ENCODE measurements around the gene THOC6.
"Not testable (repeated sequence)": the region's sequence is repeated elsewhere in the genome, so short reads cannot be mapped to it uniquely, and the experiment has no call there.

The THOC6 gene

DNA sequence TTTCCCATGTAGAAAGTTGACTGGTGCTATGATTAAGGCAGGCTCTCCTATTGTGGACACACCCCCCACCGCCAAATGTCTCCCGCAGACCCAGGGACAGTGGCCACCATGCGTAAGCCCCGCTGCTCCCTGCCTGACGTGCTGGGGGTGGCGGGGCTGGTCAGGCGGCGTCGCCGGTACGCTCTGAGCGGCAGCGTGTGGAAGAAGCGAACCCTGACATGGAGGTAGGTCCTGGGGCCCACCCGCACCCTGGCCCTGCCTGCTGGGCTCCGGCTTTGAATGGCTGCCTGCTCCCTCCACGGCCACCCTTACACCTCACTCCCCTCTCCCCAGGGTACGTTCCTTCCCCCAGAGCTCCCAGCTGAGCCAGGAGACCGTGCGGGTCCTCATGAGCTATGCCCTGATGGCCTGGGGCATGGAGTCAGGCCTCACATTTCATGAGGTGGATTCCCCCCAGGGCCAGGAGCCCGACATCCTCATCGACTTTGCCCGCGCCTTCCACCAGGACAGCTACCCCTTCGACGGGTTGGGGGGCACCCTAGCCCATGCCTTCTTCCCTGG lies 26.2 kb downstream of the THOC6 start:
- TF ChIP-seq, protein P1, sequence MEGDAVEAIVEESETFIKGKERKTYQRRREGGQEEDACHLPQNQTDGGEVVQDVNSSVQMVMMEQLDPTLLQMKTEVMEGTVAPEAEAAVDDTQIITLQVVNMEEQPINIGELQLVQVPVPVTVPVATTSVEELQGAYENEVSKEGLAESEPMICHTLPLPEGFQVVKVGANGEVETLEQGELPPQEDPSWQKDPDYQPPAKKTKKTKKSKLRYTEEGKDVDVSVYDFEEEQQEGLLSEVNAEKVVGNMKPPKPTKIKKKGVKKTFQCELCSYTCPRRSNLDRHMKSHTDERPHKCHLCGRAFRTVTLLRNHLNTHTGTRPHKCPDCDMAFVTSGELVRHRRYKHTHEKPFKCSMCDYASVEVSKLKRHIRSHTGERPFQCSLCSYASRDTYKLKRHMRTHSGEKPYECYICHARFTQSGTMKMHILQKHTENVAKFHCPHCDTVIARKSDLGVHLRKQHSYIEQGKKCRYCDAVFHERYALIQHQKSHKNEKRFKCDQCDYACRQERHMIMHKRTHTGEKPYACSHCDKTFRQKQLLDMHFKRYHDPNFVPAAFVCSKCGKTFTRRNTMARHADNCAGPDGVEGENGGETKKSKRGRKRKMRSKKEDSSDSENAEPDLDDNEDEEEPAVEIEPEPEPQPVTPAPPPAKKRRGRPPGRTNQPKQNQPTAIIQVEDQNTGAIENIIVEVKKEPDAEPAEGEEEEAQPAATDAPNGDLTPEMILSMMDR (IDR thresholded peaks at IDR 0.05; ENCODE audit: borderline replicate concordance, insufficient read depth, low read depth, low read length), result no peak
- H3K4me3 ChIP-seq (ENCODE audit: low read depth, low read length), result no peak overlapping the region

GRCh38 chr16:3050487-3050886 lies 26.7 kb downstream of the THOC6 start:
- H3K4me3 ChIP-seq (ENCODE audit: low read depth, low read length), result no peak overlapping the region
- TF ChIP-seq, protein P1 (IDR thresholded peaks at IDR 0.05; ENCODE audit: borderline replicate concordance, insufficient read depth, low read depth, low read length), result no peak

GRCh38 chr16:3051009-3051408 lies 27.2 kb downstream of the THOC6 start:
- TF ChIP-seq, protein P1 (IDR thresholded peaks at IDR 0.05; ENCODE audit: borderline replicate concordance, insufficient read depth, low read depth, low read length), result no peak
- no peak overlapping the region for H3K4me3 ChIP-seq (ENCODE audit: low read depth, low read length)

GRCh38 chr16:3051494-3051893 lies 27.7 kb downstream of the THOC6 start:
- H3K4me3 ChIP-seq (ENCODE audit: low read depth, low read length), result no peak overlapping the region
- TF ChIP-seq, protein P1 (IDR thresholded peaks at IDR 0.05; ENCODE audit: borderline replicate concordance, insufficient read depth, low read depth, low read length), result no peak

- H3K4me3 ChIP-seq (ENCODE audit: low read depth, low read length), result not testable (repeated sequence)
These were observed 28.9 kb downstream of the THOC6 start for GRCh38 chr16:3052571-3053329.

- H3K4me3 ChIP-seq (ENCODE audit: low read depth, low read length), result not testable (repeated sequence)
These were observed 29.5 kb downstream of the THOC6 start for GRCh38 chr16:3053330-3053710.

- TF ChIP-seq, protein P1 (IDR thresholded peaks at IDR 0.05; ENCODE audit: borderline replicate concordance, insufficient read depth, low read depth, low read length), result no peak
- H3K4me3 ChIP-seq (ENCODE audit: low read depth, low read length), result no peak overlapping the region
These were observed 31.3 kb downstream of the THOC6 start for GRCh38 chr16:3054965-3055733.

DNA sequence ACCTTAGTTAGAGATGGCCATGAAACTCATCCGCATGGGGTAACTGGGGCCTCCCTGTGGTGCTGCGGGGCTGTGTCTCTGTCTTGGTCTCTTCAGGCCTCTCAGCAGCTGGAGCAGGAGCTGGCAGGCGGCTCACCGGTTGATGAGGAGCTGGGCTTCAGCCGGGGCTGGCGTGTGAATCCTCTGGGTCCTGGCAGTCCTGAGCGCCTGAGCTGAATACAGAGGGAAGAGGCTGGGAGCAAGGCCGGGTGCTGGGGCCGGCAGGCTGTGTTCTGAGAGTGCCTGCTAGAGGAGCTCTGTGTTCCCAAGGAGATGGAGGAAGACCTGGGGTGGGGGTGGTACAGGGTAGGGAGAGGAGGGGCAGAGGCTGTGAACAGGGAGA lies 31.9 kb downstream of the THOC6 start:
- H3K4me3 ChIP-seq (ENCODE audit: low read depth, low read length), result not testable (repeated sequence)

Measured in GM12875 (cell line).